Testis (tissue), 3 donors: Measurements from ENCODE around the gene MBOAT7. TPM values are rescaled to one million over a fixed set of nuclear protein-coding genes. Genes with fewer than 3 reads are reported as not detected.
A peak's percentile ranks its signal among the peaks of the same experiment; 100 is the strongest.

ENCODE experiments used
- DNase-seq: peaks from one replicate; pipeline ENCODE4 v3.0.0-alpha.2; 2019
- H3K27ac ChIP-seq, 2 donors: fragments of 200-600 bp; sonication (generic); one replicate each; pipeline ENCODE4 v1.5.1; 2019
- H3K27me3 ChIP-seq: fragments of 200-600 bp; sonication (generic); one replicate; pipeline ENCODE4 v1.5.1; 2019
- H3K36me3 ChIP-seq: fragments of 200-600 bp; sonication (generic); one replicate; pipeline ENCODE4 v1.5.1; 2017; ENCODE audit warnings: low read depth; ENCODE audit errors: missing control alignments
- H3K4me1 ChIP-seq: fragments of 200-600 bp; sonication (generic); one replicate; pipeline ENCODE4 v1.5.1; 2019
- H3K4me3 ChIP-seq, 2 donors: fragments of 200-600 bp; sonication (generic); one replicate each; pipeline ENCODE4 v1.5.1; 2017 to 2019
- H3K9me3 ChIP-seq: fragments of 200-600 bp; sonication (generic); one replicate; pipeline ENCODE4 v1.5.1; 2017
- POLR2A ChIP-seq: fragments of 450-650 bp; IDR thresholded peaks from one replicate; pipeline ENCODE4 v1.6.1; 2017; ENCODE audit warnings: antibody characterized with exemption, mild to moderate bottlenecking, moderate library complexity
- WGBS, 2 donors: methylation state at CpG; one replicate each; pipeline ENCODE4 v1.1.5; 2018; 5-methylcytosine and 5-hydroxymethylcytosine counted together
- intact Hi-C: fragments of 100-400 bp; cut with DNase I; formaldehyde crosslinking; loops from one replicate; pipeline ENCODE4 v1.15.1; 2023; ENCODE audit warnings: low total_unique reads
- polyA plus RNA-seq: library from polyadenylated mRNA; stranded (reverse); fragments of 350-450 nt; fragmentation: Illumina TruSeq; extraction: RNeasy Lipid Tissue Mini Kit (QIAGEN cat#74804); gene quantifications from one replicate; pipeline ENCODE4 v1.2.3, GENCODE V29; 2014; ENCODE audit warnings: low read depth, low replicate concordance; ENCODE audit not compliant: insufficient read depth
- total RNA-seq, 2 donors: library from RNA; depleted of rRNA; stranded (reverse); fragments of >200 nt; gene quantifications; one replicate each; pipeline ENCODE4 v1.2.3, GENCODE V29; 2016
- TF ChIP-seq, protein P1 (sequence below), 3 experiments: fragments of 450-650 bp in 2 of 3; fragments of 200-600 bp in 1 of 3; sonication (generic) in 1 of 3; IDR thresholded peaks; one replicate each; pipeline ENCODE4 v1.5.1; 2016 to 2019; ENCODE audit warnings: antibody characterized with exemption in 3 of 3, mild to moderate bottlenecking in 2 of 3, moderate library complexity in 1 of 3

MBOAT7 gene
- total and polyA plus RNA-seq, 3 donors from 2014 or later, result 218 to 482 (median 479) TPM

DNA sequence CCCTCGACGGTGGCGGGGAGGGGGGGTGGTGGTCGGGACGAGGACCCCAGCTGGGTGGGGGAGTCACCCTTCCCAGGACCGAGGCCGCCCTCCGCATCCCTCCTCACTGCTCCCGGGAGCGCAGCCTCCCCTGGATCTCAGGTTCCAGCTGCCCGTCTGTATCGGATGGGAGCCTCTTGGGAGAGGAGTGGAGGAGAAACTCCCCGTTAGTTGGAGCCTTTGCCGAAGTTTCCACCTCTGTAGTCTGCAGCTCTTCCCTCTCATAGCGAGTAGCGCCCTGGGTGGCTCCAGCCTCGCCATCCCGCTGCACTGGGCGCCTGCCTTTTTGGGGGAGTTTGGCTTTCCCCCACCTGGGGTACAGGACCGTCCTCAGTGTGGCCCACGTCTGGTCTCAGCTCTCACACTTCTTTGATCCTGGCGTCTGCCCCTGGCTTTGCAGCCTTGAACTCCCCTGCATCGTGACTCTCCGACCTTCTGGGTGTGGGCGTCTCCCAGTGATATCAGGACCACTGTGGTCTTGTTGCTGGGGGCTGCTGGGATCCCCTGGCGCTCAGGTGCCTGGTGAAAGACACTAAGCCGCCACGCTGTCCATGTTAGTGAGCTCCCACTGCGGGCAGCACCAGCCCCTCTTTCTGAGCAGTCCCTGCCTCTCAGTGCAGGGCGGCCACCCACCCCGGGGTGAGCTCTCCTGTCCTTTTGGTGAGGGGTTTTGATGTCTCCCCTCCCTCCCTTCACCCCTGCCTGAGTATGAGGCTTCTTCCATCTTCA lies 50.7 kb downstream of the MBOAT7 start:
- TF ChIP-seq POLR2A, result no peak
- TF ChIP-seq, protein P1, sequence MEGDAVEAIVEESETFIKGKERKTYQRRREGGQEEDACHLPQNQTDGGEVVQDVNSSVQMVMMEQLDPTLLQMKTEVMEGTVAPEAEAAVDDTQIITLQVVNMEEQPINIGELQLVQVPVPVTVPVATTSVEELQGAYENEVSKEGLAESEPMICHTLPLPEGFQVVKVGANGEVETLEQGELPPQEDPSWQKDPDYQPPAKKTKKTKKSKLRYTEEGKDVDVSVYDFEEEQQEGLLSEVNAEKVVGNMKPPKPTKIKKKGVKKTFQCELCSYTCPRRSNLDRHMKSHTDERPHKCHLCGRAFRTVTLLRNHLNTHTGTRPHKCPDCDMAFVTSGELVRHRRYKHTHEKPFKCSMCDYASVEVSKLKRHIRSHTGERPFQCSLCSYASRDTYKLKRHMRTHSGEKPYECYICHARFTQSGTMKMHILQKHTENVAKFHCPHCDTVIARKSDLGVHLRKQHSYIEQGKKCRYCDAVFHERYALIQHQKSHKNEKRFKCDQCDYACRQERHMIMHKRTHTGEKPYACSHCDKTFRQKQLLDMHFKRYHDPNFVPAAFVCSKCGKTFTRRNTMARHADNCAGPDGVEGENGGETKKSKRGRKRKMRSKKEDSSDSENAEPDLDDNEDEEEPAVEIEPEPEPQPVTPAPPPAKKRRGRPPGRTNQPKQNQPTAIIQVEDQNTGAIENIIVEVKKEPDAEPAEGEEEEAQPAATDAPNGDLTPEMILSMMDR (IDR thresholded peaks at IDR 0.05), result no peak
- DNase-seq, result no peak
- Histone ChIP-seq H3K4me3 (peak overlapping the region; percentile 72 to 99), H3K4me1 (peaks cover 20% of the 10 kb centered on the region), H3K36me3 (no peaks in the 10 kb centered on the region), H3K9me3 (no peaks in the 10 kb centered on the region), H3K27me3 (no peaks in the 10 kb centered on the region), H3K27ac (peak overlapping the region; percentile 96 to 97)
- WGBS, 2 donors, result 13 to 27% methylated on average over 6 to 31 of the region's 31 CpGs
- intact Hi-C loops, result no loop called here

DNA sequence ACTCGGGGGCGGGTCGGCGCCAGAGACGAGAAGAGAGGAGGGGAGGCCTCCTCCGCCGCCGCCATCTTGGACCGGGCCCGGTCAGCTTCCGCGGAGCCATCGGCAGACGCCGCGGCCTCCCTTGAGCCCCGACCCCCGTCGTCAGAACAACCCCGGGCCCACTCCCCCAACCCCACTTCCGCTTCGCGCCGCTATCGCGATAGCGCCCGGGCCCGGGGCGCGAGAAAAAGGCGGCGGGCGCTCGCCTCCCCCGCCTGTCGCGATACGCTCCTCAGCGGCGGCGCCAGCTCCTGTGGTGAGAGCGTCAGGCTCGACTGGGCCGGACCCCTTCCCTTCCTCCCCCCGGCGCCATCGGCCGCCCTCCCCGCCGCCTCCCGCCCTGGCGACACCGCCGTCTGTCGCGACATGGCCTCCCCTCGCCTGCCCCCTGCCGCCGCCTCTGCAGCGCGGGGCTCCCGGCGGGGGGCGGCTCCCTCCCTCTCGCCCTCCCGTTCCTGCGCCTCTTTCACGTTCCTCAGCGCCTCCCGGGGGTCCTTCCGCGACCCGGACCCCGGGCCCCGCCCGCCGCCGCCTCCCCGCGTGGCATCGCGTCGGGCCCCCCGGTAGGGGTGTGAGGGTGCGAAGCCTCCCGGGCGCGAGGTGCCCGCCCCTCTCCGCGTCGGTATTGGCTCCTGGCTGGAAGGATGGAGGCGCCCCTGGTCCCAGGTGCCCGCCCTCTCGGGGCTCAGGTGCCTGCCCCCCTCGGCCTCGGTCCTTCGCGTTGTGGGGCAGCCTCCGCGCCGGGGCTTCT lies 51.5 kb downstream of the MBOAT7 start, which contains the start of gene CNOT3:
TSS of gene CNOT3 (plus strand) at position 64 of the 790 bp plus-strand sequence. CDS start 5,217 bp downstream, outside the sequence.
- intact Hi-C loops, result no loop called here
- H3K27me3 ChIP-seq, result no peaks in the 10 kb centered on the region
- no peaks in the 10 kb centered on the region for H3K9me3 ChIP-seq
- no peaks in the 10 kb centered on the region for H3K36me3 ChIP-seq
- DNase-seq, result no peak
- H3K4me1 ChIP-seq, result peaks cover 20% of the 10 kb centered on the region
- peak within 1 kb of the TSS; percentile 72 to 99 for H3K4me3 ChIP-seq
- WGBS, 2 donors, result 0 to 1% methylated on average over 24 to 90 of the region's 103 CpGs
- peak; percentile 77 for TF ChIP-seq POLR2A
- TF ChIP-seq, protein P1 (IDR thresholded peaks at IDR 0.05), result no peak
- H3K27ac ChIP-seq, result peak within 1 kb of the TSS; percentile 96 to 97

DNA sequence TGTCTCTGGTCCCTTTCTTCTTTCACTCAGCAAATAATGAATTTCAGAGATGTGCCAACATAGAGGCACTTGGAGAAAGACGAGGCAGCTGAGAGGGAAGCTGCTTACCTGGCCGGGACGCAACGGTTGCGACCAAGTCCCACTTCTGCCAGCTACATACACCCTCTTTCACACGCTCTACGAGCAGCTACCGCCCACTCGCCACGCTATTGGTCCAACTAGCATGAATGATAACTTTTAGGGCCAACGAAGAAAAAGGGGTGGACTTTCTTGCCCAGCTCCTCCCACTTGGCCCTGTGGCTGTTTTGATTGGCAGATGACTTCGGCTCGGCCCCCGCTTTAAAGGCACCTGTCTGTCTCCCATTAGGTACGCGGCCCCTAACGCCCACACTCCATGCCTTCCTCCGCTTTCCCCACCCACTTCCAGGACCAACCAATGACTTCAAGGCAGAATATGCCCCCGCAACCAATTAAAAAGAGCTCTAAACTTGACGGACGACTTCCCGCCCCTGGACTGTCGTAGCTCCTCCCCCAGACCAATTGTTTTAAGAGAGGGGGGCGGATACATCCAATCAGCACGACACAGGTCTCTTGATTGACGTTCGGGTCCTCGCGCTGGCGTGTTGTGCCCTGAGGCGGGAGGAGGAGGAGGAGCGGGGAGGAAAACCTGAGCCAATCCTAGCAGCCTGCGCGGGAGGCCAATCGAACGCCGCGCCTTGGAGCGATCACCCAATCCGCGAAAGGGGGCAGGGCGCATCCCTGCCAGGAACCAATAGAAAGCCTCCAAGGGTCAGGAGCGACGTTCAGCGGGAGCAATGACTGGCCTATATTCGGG lies 52.3 kb downstream of the MBOAT7 start:
- H3K4me1 ChIP-seq, result peaks cover 20% of the 10 kb centered on the region

More for the DNA sequence above, 52.3 kb downstream of the MBOAT7 start:
- intact Hi-C loops, result no loop called here
- WGBS, 2 donors, result 0 to 1% methylated on average over 32 to 46 of the region's 46 CpGs
- peak overlapping the region; percentile 96 to 97 for H3K27ac ChIP-seq
- H3K36me3 ChIP-seq, result no peaks in the 10 kb centered on the region
- peak; percentile 100 for DNase-seq
- peak overlapping the region; percentile 72 to 99 for H3K4me3 ChIP-seq
- TF ChIP-seq, protein P1 (IDR thresholded peaks at IDR 0.05), result no peak
- no peak for TF ChIP-seq POLR2A
- no peaks in the 10 kb centered on the region for H3K27me3 ChIP-seq
- H3K9me3 ChIP-seq, result no peaks in the 10 kb centered on the region
